Astrocyte (in vitro differentiated cells and primary cell): Measurements from ENCODE around the gene KRT39. TPM values are rescaled to one million over a fixed set of nuclear protein-coding genes. Genes with fewer than 3 reads are reported as not detected.

Source experiments
- DNase-seq: peaks from one replicate; pipeline ENCODE4 v3.0.0-alpha.2; 2010; ENCODE audit warnings: low read depth
- FAIRE-seq: peaks from 2 replicates; lab custom pipeline; 2011; peaks lifted over from hg19 to GRCh38; lab: Jason Lieb, UNC
- H2AFZ ChIP-seq: 2 replicates; pipeline ENCODE4 v1.6.0; 2012; ENCODE audit warnings: low read depth, low read length, inconsistent platforms
- H3K27ac ChIP-seq: 2 replicates; pipeline ENCODE4 v1.5.1; 2011; ENCODE audit warnings: low read depth, low read length, inconsistent platforms
- H3K27me3 ChIP-seq: 2 replicates; pipeline ENCODE4 v1.6.0; 2011; ENCODE audit warnings: low read length, inconsistent platforms; ENCODE audit not compliant: insufficient read depth
- H3K36me3 ChIP-seq: 2 replicates; pipeline ENCODE4 v1.5.1; 2011; ENCODE audit warnings: low read length, inconsistent platforms; ENCODE audit not compliant: insufficient read depth
- H3K4me1 ChIP-seq: 2 replicates; pipeline ENCODE4 v1.5.1; 2011; ENCODE audit warnings: low read length, inconsistent platforms; ENCODE audit not compliant: insufficient read depth
- H3K4me2 ChIP-seq: 2 replicates; pipeline ENCODE4 v1.6.0; 2012; ENCODE audit warnings: low read length, inconsistent platforms
- H3K4me3 ChIP-seq: 2 replicates; pipeline ENCODE4 v1.5.1; 2011; ENCODE audit warnings: low read depth, mild to moderate bottlenecking, low read length, inconsistent platforms; ENCODE audit not compliant: insufficient read depth
- H3K79me2 ChIP-seq: 2 replicates; pipeline ENCODE4 v1.6.0; 2012; ENCODE audit warnings: mild to moderate bottlenecking, low read length, inconsistent platforms; ENCODE audit not compliant: insufficient read depth
- H3K9ac ChIP-seq: 2 replicates; pipeline ENCODE4 v1.6.0; 2012; ENCODE audit warnings: mild to moderate bottlenecking, low read length, inconsistent platforms
- H3K9me3 ChIP-seq: 2 replicates; pipeline ENCODE4 v1.5.1; 2012; ENCODE audit warnings: low read depth, mild to moderate bottlenecking, low read length, inconsistent platforms; ENCODE audit not compliant: insufficient read depth
- H4K20me1 ChIP-seq: 2 replicates; pipeline ENCODE4 v1.6.0; 2012; ENCODE audit warnings: low read length, inconsistent platforms; ENCODE audit not compliant: insufficient read depth
- H3K27ac Mint-ChIP-seq: one replicate; pipeline ENCODE4 v1.8.0; 2021; ENCODE audit warnings: mild to moderate bottlenecking, mixed read lengths; ENCODE audit not compliant: unreplicated experiment
- H3K27me3 Mint-ChIP-seq: one replicate; pipeline ENCODE4 v1.8.0; 2021; ENCODE audit warnings: low read depth, mixed read lengths; ENCODE audit not compliant: unreplicated experiment
- H3K36me3 Mint-ChIP-seq: one replicate; pipeline ENCODE4 v1.8.0; 2021; ENCODE audit warnings: low read depth, mixed read lengths; ENCODE audit not compliant: unreplicated experiment
- H3K4me1 Mint-ChIP-seq: one replicate; pipeline ENCODE4 v1.8.0; 2021; ENCODE audit warnings: low read depth, mixed read lengths; ENCODE audit not compliant: unreplicated experiment
- H3K4me3 Mint-ChIP-seq: one replicate; pipeline ENCODE4 v1.8.0; 2021; ENCODE audit warnings: mild to moderate bottlenecking, moderate library complexity, mixed read lengths; ENCODE audit not compliant: unreplicated experiment
- H3K9me3 Mint-ChIP-seq: one replicate; pipeline ENCODE4 v1.8.0; 2021; ENCODE audit warnings: mild to moderate bottlenecking, mixed read lengths; ENCODE audit not compliant: unreplicated experiment
- CTCF ChIP-seq: IDR thresholded peaks from 2 replicates; pipeline ENCODE4 v1.5.1; 2011; ENCODE audit warnings: low read depth, mild to moderate bottlenecking, inconsistent platforms, low read length, moderate library complexity; ENCODE audit not compliant: insufficient read depth
- EZH2 ChIP-seq: IDR thresholded peaks from 2 replicates; pipeline ENCODE4 v1.6.1; 2012; ENCODE audit warnings: mild to moderate bottlenecking, low read length, inconsistent platforms; ENCODE audit not compliant: insufficient read depth
- total RNA-seq: library from RNA; stranded (reverse); gene quantifications from 2 replicates; pipeline ENCODE4 v1.2.1, GENCODE V29; 2021

KRT39 gene
- total RNA-seq, 1 donor from 2014 or later = not detected

GRCh38 chr17:40958086-40958953, 8.4 kb downstream of the KRT39 start:
- Histone ChIP-seq H3K9me3 (no peaks in the 10 kb centered on the region), H2AFZ (no peak overlapping the region), H3K36me3 (no peaks in the 10 kb centered on the region), H3K79me2 (no peaks in the 10 kb centered on the region), H3K27ac (peak overlapping the region; percentile 92), H3K9ac (peak overlapping the region; percentile 73), H3K4me2 (no peak overlapping the region), H3K27me3 (no peaks in the 10 kb centered on the region), H4K20me1 (no peaks in the 10 kb centered on the region), H3K4me3 (no peak overlapping the region), H3K4me1 (peaks cover 41% of the 10 kb centered on the region)
- H3K9me3 Mint-ChIP-seq = peaks cover 2% of the 10 kb centered on the region
- H3K4me3 Mint-ChIP-seq = no peak overlapping the region
- FAIRE-seq (no peak), DNase-seq (no peak)
- H3K27me3 Mint-ChIP-seq = no peaks in the 10 kb centered on the region
- H3K27ac Mint-ChIP-seq = no peak overlapping the region
- no peak for TF ChIP-seq CTCF
- TF ChIP-seq EZH2 = no peak
- peaks cover 41% of the 10 kb centered on the region for H3K4me1 Mint-ChIP-seq
- no peaks in the 10 kb centered on the region for H3K36me3 Mint-ChIP-seq

- peak; percentile 100 for DNase-seq
Measured at GRCh38 chr17:40956401-40957254, 10.1 kb downstream of the KRT39 start.

More at GRCh38 chr17:40956401-40957254, 10.1 kb downstream of the KRT39 start:
- Histone ChIP-seq H3K79me2 (no peaks in the 10 kb centered on the region), H2AFZ (no peak overlapping the region), H3K9me3 (no peaks in the 10 kb centered on the region), H3K4me1 (peaks cover 54% of the 10 kb centered on the region), H3K4me3 (no peak overlapping the region), H3K27me3 (no peaks in the 10 kb centered on the region), H3K4me2 (peak overlapping the region; percentile 35), H4K20me1 (no peaks in the 10 kb centered on the region), H3K27ac (peak overlapping the region; percentile 92), H3K36me3 (no peaks in the 10 kb centered on the region), H3K9ac (peak overlapping the region; percentile 73)
- FAIRE-seq = peak; percentile 93
- Mint-ChIP-seq H3K9me3 (no peaks in the 10 kb centered on the region), H3K27ac (peak overlapping the region; percentile 72), H3K4me3 (no peak overlapping the region), H3K36me3 (no peaks in the 10 kb centered on the region), H3K27me3 (no peaks in the 10 kb centered on the region), H3K4me1 (peaks cover 54% of the 10 kb centered on the region)
- TF ChIP-seq CTCF (no peak), EZH2 (no peak)
